ENCODE measurements around the gene FLOT1.

DNA sequence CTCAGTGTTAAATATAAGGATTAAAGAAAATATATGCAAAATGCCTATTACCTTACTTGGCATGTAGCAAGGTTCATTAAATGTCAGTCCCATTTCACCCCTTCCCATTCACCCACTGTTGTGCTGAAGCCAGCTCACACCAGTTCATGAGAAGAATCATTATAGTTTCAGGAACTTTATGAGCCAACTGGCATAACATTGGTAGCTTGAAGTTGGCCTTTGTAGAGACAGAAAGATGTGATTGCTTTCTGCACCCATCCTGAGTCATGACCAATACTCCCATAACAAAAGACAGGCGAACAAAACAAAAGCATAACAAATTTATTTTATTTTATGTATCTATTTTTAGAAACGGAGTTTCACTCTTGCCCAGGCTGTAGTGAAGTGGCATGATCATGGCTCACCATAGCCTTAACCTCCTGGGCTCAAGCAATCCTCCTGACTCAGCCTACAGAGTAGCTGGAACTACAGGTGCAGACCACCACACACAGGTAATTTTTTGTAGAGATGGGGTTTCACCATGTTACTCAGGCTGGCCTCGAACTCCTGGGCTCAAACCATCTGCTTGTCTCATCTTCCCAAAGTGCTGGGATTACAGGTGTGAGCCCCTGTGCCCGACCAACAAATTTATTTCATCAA lies 19.4 kb upstream of the FLOT1 start:
- TF ChIP-seq CTCF (IDR thresholded peaks at IDR 0.05), result no peak
- no peak for TF ChIP-seq POLR2A (IDR thresholded peaks at IDR 0.05)

All from esophagus squamous epithelium (tissue), 4 donors.